Lung (tissue), 16 donors: ENCODE measurements around the gene HSD17B1. TPM values are rescaled to one million over a fixed set of nuclear protein-coding genes. Genes with fewer than 3 reads are reported as not detected.
A peak's percentile ranks its signal among the peaks of the same experiment; 100 is the strongest.
"Not testable (repeated sequence)": the region's sequence is repeated elsewhere in the genome, so short reads cannot be mapped to it uniquely, and the experiment has no call there.

Source experiments
- ATAC-seq: fragments of 200-7000 bp; cut with Tn5 transposase; one replicate; pipeline ENCODE4 v1.9.1; 2020; ENCODE audit warnings: moderate number of reproducible peaks; ENCODE audit not compliant: insufficient read depth, low FRiP score
- DNase-seq, 3 donors: peaks; one replicate each; pipeline ENCODE4 v3.0.0-alpha.2; 2013 to 2017
- H3K27ac ChIP-seq, 2 donors: one replicate each; pipeline ENCODE4 v1.5.1; 2013; ENCODE audit warnings: mild to moderate bottlenecking in 2 of 2, moderate library complexity in 2 of 2, control low read depth in 1 of 2, inconsistent platforms in 1 of 2, low read depth in 1 of 2, low read length in 1 of 2
- H3K27me3 ChIP-seq, 3 donors: one replicate each; pipeline ENCODE4 v1.5.1; 2013; ENCODE audit warnings: low read length in 2 of 3; ENCODE audit not compliant: control insufficient read depth in 3 of 3, insufficient read depth in 3 of 3
- H3K36me3 ChIP-seq, 4 donors: one replicate each; pipeline ENCODE4 v1.5.1; 2013; ENCODE audit warnings: low read length in 4 of 4, mild to moderate bottlenecking in 1 of 4, moderate library complexity in 1 of 4; ENCODE audit not compliant: control insufficient read depth in 4 of 4, insufficient read depth in 4 of 4
- H3K4me1 ChIP-seq, 5 donors: one replicate each; pipeline ENCODE4 v1.5.1; 2013; ENCODE audit warnings: low read length in 5 of 5, mild to moderate bottlenecking in 2 of 5, moderate library complexity in 1 of 5; ENCODE audit not compliant: control insufficient read depth in 5 of 5, insufficient read depth in 5 of 5
- H3K4me3 ChIP-seq: one replicate; pipeline ENCODE4 v1.5.1; 2013; ENCODE audit warnings: mild to moderate bottlenecking, control low read depth, moderate library complexity
- H3K9ac ChIP-seq, 2 donors: one replicate each; pipeline ENCODE4 v1.5.1; 2013; ENCODE audit warnings: low read length in 2 of 2, control low read depth in 1 of 2; ENCODE audit not compliant: insufficient read depth in 1 of 2
- H3K9me3 ChIP-seq, 4 donors: one replicate each; pipeline ENCODE4 v1.5.1; 2013; ENCODE audit warnings: low read length in 3 of 4, mild to moderate bottlenecking in 1 of 4, moderate library complexity in 1 of 4; ENCODE audit not compliant: control insufficient read depth in 4 of 4, insufficient read depth in 3 of 4
- WGBS, 2 donors: extraction: QIAGEN DNeasy Blood & Tissue Kit; methylation state at CpG; one replicate each; pipeline ENCODE4 v1.1.7; 2013; 5-methylcytosine and 5-hydroxymethylcytosine counted together
- long read RNA-seq, 5 donors: transcript quantifications; one replicate each; lab custom pipeline, GENCODE V29; 2026
- polyA plus RNA-seq, 2 donors: library from polyadenylated mRNA; stranded (reverse); fragments of 200-250 nt; gene quantifications; one replicate each; pipeline ENCODE4 v1.2.1, GENCODE V29; 2013
- total RNA-seq, 2 donors: library from RNA; depleted of rRNA in 1 of 2; stranded (reverse); fragments of >200 nt in 1 of 2; gene quantifications; one replicate each; pipeline ENCODE4 v1.2.1, GENCODE V29; 2014 to 2021
- TF ChIP-seq, protein P1 (sequence below): IDR thresholded peaks from 2 replicates; pipeline ENCODE4 v1.5.1; 2012; ENCODE audit warnings: mild to moderate bottlenecking; ENCODE audit errors: control extremely low read depth, extremely low read depth
- donor health status: control.
- donor health status: control.
- donor health status: Bipolar disorder and iron deficiency.
- donor health status: healthy.
- donor health status: DM: yes; HTN: yes; CAD: no.

Gene HSD17B1
- total RNA-seq (1 to 10 TPM in 1 of 2 donors, under 1 TPM in 1; 0.98 to 1.3 TPM), polyA plus RNA-seq (1 to 10 TPM; 1.8 to 2.4 TPM)
- long read RNA-seq, donor 1, result 0 reads
- long read RNA-seq, donor 2, result 0 reads
- long read RNA-seq, donor 3, result 0 reads
- long read RNA-seq, donor 4, result 0 reads
- long read RNA-seq, donor 5, result 0 reads

- H3K9ac ChIP-seq, H3K9me3 ChIP-seq, H3K27me3 ChIP-seq, DNase-seq, H3K36me3 ChIP-seq, ATAC-seq: not testable (repeated sequence)
- WGBS, 2 donors, result 94 to 96% methylated on average over 15 of the region's 15 CpGs
- Histone ChIP-seq H3K4me3 (peak within 1 kb of the TSS; percentile 92), H3K27ac (peak within 1 kb of the TSS in 1 of 2 donors; percentile 92), H3K4me1 (peaks cover 0 to 18% (median 4%) of the 10 kb centered on the region in 5 donors)
Measured at GRCh38 chr17:42552736-42553135, at the start of gene HSD17B1. Gene HSD17B1, plus strand, starts transcription at chr17:42552923. Its CDS starts 11 bp downstream, at chr17:42552934.

GRCh38 chr17:42502926-42503325 is 49.8 kb upstream of the HSD17B1 start:
- ATAC-seq (no peak), DNase-seq (no peak)
- peaks cover 20 to 38% (median 30%) of the 10 kb centered on the region in 4 donors for H3K36me3 ChIP-seq
- no peaks in the 10 kb centered on the region for H3K9me3 ChIP-seq
- TF ChIP-seq, protein P1, sequence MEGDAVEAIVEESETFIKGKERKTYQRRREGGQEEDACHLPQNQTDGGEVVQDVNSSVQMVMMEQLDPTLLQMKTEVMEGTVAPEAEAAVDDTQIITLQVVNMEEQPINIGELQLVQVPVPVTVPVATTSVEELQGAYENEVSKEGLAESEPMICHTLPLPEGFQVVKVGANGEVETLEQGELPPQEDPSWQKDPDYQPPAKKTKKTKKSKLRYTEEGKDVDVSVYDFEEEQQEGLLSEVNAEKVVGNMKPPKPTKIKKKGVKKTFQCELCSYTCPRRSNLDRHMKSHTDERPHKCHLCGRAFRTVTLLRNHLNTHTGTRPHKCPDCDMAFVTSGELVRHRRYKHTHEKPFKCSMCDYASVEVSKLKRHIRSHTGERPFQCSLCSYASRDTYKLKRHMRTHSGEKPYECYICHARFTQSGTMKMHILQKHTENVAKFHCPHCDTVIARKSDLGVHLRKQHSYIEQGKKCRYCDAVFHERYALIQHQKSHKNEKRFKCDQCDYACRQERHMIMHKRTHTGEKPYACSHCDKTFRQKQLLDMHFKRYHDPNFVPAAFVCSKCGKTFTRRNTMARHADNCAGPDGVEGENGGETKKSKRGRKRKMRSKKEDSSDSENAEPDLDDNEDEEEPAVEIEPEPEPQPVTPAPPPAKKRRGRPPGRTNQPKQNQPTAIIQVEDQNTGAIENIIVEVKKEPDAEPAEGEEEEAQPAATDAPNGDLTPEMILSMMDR, result no peak
- WGBS, 2 donors, result 97 to 100% methylated on average over 1 of the region's 1 CpG
- no peaks in the 10 kb centered on the region for H3K4me1 ChIP-seq
- no peak overlapping the region for H3K9ac ChIP-seq
- H3K27me3 ChIP-seq, result no peaks in the 10 kb centered on the region
- no peak overlapping the region for H3K4me3 ChIP-seq
- no peak overlapping the region for H3K27ac ChIP-seq

DNA sequence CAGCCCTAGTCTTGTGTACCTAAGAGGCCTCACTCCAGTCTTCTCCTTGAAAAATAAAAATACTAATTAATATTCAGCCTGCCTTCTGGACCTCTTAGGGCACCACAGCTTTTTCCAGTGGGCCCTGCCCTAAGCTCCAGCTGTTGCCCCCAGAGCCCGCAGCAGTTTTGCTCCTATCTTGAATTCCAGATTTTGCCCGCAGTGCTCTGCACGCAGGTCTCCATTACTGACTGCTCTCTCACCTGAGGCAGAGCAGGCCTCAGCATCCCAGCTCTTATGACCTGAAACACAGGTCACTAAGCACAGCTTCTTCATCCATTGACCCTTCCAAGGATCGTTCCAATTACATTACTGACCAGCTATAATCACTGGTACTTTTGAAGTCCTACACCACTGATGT is 45.1 kb upstream of the HSD17B1 start:
- no peak for ATAC-seq
- H3K4me3 ChIP-seq, result no peak overlapping the region
- TF ChIP-seq, protein P1, result no peak
- peaks cover 19 to 42% (median 29%) of the 10 kb centered on the region in 4 donors for H3K36me3 ChIP-seq
- H3K27ac ChIP-seq, result no peak overlapping the region
- no peak for DNase-seq
- WGBS, 2 donors, result 98 to 99% methylated on average over 4 of the region's 4 CpGs
- peaks cover 0 to 8% (median 0%) of the 10 kb centered on the region in 5 donors for H3K4me1 ChIP-seq
- H3K27me3 ChIP-seq, result no peaks in the 10 kb centered on the region
- H3K9me3 ChIP-seq, result no peaks in the 10 kb centered on the region
- H3K9ac ChIP-seq, result no peak overlapping the region

DNA sequence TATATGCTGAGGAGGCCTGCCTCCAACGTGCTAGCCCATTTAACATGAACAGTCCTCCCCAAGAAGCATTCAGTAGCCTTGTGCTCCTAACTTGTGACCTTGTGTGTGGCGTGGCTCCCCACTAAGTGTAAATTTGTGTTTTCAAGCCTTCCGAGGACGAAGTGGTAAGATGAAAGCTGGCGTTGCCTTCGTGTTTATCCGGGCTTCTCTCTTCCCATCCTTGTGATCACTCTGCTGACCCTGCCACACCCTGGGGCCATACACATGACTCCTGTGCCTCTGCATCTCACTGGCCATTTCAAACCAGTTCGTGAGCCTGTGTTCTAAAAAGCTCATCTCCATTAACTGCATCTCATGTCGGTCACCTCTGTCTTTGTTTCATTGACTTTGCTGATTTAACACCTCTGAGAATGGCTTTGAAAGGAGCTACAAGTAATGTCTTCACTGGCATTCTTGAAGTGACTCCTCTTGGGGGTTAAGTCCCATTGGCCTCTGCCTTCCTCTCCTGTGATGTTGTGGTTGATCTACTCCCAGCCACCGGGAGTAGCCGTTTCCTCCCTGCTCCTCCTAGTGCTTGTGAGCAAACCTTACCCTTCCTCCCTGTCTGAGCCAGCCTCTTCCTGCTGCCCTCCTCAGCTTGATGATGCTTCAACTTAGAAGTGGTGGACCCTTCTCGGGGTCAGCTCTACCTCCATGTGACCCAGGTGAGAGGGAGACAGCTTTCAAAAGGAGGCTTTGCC is 44.1 kb upstream of the HSD17B1 start:
- no peak for ATAC-seq

More for the DNA sequence above, 44.1 kb upstream of the HSD17B1 start:
- no peak overlapping the region for H3K27ac ChIP-seq
- H3K4me3 ChIP-seq, result no peak overlapping the region
- peaks cover 0 to 8% (median 0%) of the 10 kb centered on the region in 5 donors for H3K4me1 ChIP-seq
- no peak for DNase-seq
- 70 to 74% methylated on average over 12 of the region's 12 CpGs for WGBS, 2 donors
- H3K9ac ChIP-seq, result no peak overlapping the region
- no peaks in the 10 kb centered on the region for H3K27me3 ChIP-seq
- peaks cover 17 to 41% (median 25%) of the 10 kb centered on the region in 4 donors for H3K36me3 ChIP-seq
- no peaks in the 10 kb centered on the region for H3K9me3 ChIP-seq
- TF ChIP-seq, protein P1, result no peak
